Epithelial cell of proximal tubule (primary cell): ENCODE data around the gene SEC22B. TPM values are rescaled to one million over a fixed set of nuclear protein-coding genes. Genes with fewer than 3 reads are reported as not detected.
"Not testable (repeated sequence)": the region's sequence is repeated elsewhere in the genome, so short reads cannot be mapped to it uniquely, and the experiment has no call there.

Source experiments
- DNase-seq: peaks from one replicate; pipeline ENCODE4 v3.0.0-alpha.2; 2011; ENCODE audit warnings: low read depth
- H3K4me3 ChIP-seq: 2 replicates; pipeline ENCODE4 v1.5.1; 2011; ENCODE audit warnings: low read depth, mild to moderate bottlenecking, low read length
- total RNA-seq: library from RNA; depleted of rRNA; stranded (reverse); fragments of >200 nt; gene quantifications from 2 replicates; pipeline ENCODE4 v1.2.3, GENCODE V29; 2015

Gene SEC22B
- total RNA-seq, 1 donor from 2014 or later = 17.7 TPM

- DNase-seq, H3K4me3 ChIP-seq: not testable (repeated sequence)
These were observed 67.1 kb downstream of the SEC22B start for GRCh38 chr1:120109180-120109579.

GRCh38 chr1:120105288-120105687 is 71.0 kb downstream of the SEC22B start:
- H3K4me3 ChIP-seq = not testable (repeated sequence)

DNA sequence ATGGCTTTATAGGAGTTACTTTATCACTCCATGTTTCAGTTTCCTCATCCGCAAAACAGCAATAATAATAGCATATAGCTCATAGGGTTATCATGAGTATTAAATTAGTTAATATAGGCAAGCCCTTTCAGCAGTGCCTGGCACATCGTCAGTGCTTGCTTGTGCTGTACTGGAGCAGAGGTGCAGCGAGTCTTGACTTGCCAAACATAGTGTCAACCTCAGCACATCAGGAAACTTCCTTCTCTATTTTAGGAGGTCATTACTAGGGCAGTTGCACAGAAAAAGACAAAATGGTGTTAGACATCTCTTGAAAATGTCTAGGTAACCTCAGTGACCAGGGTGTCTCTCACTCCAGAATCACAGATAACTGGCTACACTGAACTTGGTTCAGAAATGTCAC is 72.6 kb downstream of the SEC22B start:
- not testable (repeated sequence) for H3K4me3 ChIP-seq, DNase-seq

More at GRCh38 chr1:120105288-120105687, 71.0 kb downstream of the SEC22B start:
- not testable (repeated sequence) for DNase-seq

- not testable (repeated sequence) for DNase-seq, H3K4me3 ChIP-seq
These were observed 74.7 kb downstream of the SEC22B start for GRCh38 chr1:120101593-120101992.

Other genes starting within 250 kb of the SEC22B start
- 55.1 and 90.0 TPM in 2 replicates for gene NOTCH2, start 106.9 kb downstream of the SEC22B start, total RNA-seq
- 10.8 and 13.7 TPM in 2 replicates for gene NBPF8, start 238.5 kb upstream of the SEC22B start, total RNA-seq